NCI-H524 treated with DMSO at 0.1 percent for 48 hours (cell line): ENCODE measurements around the gene IGFBP5.

Experiments used
- DNase-seq: peaks from one replicate; lab custom pipeline; 2025; lab: John Stamatoyannopoulos, UW

Gene IGFBP5

DNA sequence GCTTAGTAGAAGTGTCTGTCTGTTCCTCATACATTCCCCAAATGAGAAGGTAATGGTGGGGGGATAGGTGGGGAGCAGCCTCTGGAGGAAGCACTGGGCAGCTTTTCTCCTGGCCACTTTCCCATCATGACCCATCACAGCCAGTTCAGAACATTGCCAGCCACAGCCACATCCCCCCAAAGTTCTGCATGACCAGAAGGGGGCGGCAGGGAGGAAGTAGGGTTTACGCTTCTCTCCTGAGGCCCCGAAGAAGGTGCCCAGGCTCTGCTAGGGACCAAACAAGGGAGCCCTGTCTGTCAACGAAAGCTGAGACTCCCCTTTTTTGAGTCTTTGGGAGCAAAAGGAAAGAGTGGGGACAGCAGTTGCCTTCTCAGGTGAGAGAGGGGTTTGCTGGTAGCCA, 7.7 kb downstream of the IGFBP5 start:
- no peak for DNase-seq

DNA sequence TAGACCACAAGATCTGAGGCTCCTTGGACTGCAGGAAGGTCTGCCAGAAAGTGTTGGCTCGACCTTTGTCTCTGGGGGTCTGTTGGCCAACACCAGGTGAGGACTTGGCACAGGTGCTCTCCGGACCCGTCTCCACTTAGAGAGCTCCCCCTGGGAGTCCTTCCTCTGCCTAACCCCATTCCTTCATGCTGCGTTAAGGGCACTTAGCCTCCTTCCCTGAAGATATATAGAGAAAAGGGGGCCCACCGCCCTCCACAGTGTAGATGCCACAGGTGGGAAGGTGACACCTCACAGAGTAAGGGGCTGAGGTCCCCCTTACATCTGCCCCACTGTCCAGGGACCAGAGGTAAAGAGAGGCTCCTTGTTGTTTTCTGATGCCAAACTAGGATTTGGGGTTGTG, 8.2 kb downstream of the IGFBP5 start:
- DNase-seq: no peak

DNA sequence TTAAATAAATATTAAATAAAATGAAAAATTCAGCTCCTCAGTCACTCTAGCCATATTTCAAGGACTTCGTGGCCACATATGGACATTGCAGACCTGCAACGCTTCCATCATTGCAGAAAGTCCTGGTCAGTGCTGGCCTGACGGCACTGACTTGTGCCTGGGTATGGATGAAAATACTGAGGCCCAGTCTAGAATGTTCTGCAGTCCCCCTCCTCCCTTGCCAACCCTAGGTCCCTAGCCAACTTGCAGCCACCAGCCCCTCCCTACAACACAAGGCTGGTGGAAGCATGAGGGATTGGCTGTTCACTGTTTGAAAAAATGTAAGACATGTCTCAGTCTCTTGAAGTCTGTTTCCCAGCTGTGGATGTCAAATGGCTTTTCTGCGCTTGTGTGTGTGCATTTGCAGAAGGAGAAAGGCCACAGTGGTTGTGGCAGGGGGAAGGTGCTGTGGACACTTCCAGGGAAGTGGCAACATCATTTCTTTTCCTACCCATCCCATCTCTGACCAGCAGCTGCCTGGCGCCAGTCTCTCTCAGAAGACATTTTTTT, 9.9 kb downstream of the IGFBP5 start:
- DNase-seq: no peak

DNA sequence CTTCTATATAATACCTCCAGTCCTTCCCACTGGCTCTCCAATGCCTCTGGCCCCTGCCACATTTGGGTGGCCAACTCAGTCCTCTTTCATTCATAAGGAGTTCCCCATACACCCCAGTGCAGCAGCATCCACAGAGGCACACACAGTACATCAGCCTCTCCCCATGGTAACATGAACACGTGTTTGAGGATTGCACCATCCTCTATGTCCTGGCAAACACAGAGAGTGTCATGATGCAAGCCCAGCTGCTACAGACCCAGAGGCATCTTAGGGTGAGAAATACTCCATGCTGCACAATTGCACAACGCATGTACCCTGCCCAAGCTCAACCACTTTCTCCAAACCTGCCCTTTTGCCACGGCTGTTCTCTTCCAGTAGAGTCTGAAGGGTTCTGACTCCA, 11.5 kb downstream of the IGFBP5 start:
- no peak for DNase-seq

DNA sequence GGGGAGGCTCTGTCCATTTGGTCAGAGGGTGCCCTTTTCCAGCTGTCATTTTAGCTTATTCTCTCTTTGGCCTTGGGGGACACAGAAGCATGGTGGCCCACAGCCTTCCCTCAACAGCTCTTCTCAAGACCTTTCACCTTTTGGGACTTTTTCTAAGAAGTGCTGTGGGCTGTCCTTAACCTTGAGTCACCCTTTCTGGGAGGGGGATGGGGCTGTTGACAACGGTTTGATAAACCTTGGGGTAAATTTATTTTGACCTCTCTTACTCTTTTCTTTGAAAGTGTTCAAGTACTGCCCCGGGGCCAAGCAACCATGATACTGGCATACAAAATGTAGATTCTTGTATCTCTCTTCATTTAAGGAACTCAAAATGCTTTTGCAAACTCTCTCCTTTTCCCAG, 13.7 kb downstream of the IGFBP5 start:
- DNase-seq: no peak

DNA sequence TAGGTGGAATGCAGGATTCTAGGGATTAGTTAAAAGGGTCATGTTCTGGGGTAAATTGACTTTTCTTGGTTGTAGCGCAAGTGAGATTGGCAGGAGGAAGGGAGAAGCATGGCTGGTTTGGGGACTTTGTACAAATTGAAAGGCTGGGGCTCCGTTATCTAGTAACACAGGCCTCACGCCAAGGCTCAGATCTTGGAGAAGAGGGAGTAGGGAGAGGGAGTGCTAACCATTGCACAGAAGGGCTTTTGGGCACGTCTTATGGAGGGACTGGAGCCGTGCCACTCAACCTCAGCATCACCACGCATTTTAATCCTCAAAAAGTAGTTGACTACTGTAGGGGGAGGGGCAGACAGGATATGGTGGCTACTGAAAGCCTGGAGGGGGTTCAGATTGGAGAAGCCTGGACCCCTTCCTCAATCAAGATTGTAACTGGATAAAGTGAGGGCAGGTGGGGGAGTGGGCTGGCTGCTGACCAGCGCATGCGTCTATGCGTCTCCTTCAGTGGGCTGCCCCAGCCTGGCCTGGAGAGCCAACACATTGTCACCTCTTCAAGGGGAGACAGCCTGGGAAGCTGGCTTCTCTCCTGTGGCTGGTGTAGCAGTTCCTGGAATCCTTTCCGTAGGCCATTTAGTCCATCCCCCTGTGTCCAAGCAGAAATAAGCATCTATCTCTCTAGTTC, 14.3 kb downstream of the IGFBP5 start:
- no peak for DNase-seq

DNA sequence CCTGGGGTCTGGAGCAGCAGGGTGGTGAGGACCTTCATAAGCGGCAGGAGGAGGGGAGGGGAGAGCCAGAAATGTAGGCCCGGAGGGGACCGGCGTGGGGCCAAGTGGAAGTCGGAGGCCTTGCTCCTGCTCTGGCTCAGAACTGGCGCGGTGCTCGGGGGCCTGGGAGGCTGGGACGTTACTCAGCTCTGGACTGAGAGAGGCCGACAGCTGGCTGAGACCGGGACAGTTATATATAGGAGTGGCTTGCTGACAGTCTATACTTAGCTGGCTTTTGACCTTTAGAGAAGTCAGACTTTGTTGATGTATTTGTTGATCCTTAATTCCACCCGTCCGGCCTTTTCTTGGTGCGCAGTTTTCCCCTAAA, 15.7 kb downstream of the IGFBP5 start:
- DNase-seq: no peak

DNA sequence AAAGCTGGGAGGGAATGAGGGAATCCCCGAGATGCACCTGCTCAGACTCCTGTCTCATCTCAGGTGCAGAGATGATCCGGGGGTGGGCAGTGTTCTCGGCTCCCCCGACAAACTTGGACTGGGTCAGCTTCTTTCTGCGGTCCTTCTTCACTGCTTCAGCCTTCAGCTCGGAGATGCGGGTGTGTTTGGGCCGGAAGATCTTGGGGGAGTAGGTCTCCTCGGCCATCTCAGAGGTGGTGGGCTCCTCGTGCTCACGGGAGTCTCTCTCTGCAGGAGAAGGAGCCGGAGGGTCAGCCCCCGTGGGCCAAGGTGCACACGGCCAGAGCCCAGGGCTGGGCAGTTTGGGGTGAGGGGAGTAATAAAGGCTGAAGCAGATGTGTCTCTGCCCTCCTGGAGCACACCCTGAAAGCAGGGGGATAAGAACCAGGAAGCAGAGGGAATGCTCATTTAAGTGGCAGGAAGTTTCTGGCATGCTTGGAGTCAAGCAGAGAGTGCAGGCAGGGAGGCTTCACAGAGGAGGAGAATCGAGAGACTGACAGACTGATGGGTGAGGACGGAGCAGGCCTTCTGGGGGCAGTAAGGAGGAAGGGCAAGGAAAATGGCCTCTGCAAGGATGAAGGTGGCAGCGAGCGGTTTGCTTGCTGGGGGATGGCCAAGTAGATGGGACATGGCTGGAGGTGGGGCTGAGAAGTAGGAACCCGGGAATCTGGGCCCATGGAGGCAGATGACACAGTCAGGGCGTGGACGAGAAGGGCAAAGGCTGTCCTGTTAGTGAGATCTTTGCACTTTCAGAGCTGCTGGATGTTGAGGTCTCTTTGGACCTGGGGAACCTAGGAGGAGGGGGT, 16.3 kb downstream of the IGFBP5 start:
- no peak for DNase-seq

DNA sequence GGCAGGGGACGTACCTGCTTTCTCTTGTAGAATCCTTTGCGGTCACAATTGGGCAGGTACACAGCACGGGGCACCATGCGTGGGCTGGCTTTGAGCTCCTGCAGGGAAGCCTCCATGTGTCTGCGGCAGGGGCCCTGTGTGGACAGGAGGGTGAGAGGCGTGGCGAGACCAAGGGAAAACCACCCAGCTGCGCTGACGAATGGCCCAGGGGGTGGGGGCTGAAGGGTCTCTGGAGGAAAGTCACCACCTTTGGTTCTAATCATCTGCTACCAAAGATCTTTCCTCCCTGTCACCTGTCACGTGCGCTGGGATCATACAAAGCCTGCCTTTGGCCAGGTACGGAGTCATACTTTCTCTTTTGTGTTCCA, 17.3 kb downstream of the IGFBP5 start:
- DNase-seq: no peak

DNA sequence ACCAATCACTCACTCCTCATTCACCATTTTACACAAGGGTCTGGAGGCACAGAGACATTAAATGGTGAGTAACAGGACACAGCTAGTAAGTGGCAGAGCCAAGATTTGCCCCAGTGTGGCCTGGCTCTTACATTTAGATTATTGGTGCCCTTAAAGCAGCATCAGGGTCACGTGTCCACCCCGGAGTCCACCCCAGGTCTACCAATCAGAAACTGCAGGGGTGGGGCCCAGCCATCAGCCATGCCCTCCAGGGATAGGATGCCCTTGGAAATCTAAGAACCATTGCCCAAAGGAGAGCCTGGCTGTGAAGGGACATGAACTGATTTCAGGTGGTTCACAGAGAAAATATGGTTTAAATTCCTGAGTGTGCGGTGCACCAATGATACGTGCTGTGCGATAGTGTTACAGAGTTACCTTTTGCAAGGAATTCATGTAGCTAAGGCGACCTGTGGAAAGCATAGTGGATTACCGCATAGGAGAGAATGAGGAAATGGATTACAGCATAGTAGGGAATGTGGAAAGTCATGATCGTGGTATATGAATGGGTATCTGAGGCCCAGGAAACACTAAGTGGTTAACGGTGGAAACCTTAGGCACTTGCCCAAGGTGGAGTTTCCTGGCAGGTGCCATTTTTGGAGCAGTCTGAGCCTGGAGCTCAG, 17.8 kb downstream of the IGFBP5 start:
- no peak for DNase-seq

DNA sequence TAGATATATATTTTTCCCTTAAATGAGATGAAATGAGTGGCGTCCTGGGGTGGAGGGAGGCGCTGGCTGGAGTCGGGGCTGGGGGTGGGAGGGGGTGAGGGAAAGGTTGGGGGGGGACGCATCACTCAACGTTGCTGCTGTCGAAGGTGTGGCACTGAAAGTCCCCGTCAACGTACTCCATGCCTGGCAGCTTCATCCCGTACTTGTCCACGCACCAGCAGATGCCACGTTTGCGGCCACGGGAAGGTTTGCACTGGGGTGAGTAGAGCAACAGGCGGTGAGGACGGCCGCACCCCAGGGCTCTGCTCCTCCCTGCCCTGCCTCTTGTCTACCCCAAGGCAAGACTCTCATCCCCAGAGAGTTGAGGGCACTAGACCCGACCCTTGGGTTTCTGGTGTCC, 18.7 kb downstream of the IGFBP5 start:
- no peak for DNase-seq

DNA sequence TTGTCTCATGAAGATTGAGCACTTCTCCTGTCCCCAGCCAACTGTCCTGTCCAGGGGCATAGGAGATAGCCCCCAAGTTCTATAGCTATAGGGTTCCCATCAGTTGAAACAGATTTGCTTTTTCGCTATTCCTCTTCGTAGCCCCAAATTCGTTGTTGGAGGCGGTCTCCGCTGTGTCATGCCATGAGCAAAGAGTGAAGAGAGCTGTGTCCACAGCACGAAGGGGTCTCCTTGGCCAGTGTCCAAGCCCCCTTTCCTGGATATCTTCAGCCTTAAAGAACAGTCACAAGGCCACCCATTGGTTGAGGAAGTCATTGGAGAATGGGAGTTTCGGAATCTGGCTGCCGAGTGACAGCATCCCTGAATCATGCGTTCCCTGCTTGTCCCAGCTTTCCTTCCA, 21.0 kb downstream of the IGFBP5 start:
- no peak for DNase-seq

DNA sequence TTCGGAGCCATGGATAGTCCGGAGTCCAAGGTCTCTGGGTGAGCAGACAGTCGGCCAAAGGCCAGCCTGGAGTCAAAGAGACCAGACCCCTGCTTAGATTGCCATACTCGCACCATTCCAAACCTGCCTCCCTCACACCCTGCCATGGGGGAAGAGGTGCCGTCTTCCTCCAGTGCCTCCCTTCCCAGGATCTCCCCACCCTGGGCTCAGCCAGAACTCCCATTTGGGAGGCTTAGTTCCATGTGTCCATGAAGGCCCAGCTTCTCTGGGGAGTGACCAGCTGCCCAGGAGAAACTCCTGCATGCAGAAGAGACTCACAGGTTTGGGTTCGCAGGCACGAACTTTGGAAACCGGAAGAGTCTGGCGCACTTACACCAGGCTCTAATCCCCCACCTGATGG, 21.7 kb downstream of the IGFBP5 start:
- no peak for DNase-seq

DNA sequence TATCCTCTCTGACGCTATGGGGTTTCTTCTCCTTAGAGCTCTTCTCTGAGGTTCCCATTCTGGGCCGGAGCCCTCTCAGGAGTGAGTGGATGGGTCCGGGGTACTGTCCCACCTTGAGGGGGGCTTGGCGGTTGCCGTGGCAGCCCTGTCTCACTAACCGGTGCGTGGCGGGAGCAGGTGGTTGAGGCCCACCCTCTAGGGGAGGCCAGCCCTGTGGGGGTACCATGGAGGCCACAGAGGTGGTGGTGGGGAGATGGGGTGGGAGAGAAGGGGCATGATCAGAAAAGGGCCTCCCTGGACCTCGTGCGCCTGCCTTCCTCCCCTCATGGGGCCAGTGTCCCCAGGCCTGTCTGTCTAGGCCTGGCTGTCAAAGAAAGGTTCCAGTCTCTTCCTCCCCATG, 22.3 kb downstream of the IGFBP5 start:
- DNase-seq: no peak

DNA sequence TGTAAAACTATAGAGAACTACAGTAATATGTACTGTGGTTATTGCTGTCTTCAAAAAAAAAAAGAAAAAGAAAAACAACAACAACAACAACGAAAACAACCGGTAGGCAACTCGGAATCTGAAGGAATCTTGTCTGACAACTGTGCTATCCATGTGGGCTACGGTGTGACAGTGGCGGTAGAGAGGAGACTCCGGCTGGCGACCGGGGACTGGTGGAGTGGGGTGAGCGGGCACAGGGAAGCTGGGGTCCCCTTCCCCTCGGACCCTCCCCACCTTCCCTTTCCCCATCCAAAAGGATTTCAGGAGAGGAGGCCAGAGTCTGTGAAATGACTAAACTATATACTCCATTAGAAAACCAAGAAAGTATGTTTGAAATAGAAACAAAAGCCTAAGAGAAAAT, 22.9 kb downstream of the IGFBP5 start:
- DNase-seq: no peak

DNA sequence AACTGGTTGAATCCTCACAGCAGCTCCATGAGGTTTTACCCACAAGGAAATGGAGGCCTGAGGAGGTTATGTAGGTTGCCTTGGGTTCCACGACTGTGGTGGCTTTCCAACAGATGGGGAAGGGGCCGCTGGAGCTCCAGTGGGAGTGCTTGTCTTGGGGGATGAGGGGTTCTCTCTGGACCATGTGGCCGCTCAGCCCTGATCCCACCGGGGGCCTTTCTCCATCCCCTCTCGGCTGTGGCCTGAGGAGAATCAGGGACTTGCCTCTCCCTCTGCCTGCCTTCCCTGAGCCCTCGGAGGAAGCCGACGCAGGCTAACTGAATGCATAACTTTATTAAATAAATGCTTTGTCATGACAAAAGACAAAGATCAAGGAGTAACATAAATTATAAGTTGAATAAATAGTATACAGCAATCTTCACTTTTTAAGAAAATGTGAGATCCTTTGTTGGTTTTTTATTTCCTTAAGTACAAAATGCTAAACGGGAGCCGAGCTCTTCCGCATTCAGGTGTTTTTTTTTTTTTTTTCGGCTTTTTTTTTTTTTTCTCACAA, 23.5 kb downstream of the IGFBP5 start:
- no peak for DNase-seq

DNA sequence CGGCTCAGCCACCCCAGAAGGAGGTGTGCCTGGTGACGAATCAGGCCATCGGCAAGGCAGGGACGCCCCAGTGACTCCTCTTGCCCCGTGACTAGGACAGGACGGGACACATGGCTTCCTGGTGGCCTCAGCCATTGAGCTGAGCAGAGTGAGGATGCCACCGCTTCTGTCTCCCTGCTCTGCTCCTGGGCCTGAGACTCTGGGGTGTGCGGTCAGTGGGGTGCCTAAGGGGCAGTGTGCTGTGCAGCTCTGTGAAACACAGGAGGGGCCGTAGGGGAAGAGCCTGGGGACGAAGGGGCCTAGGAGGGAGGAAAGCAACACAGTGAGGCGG, 24.3 kb downstream of the IGFBP5 start:
- DNase-seq: no peak

DNA sequence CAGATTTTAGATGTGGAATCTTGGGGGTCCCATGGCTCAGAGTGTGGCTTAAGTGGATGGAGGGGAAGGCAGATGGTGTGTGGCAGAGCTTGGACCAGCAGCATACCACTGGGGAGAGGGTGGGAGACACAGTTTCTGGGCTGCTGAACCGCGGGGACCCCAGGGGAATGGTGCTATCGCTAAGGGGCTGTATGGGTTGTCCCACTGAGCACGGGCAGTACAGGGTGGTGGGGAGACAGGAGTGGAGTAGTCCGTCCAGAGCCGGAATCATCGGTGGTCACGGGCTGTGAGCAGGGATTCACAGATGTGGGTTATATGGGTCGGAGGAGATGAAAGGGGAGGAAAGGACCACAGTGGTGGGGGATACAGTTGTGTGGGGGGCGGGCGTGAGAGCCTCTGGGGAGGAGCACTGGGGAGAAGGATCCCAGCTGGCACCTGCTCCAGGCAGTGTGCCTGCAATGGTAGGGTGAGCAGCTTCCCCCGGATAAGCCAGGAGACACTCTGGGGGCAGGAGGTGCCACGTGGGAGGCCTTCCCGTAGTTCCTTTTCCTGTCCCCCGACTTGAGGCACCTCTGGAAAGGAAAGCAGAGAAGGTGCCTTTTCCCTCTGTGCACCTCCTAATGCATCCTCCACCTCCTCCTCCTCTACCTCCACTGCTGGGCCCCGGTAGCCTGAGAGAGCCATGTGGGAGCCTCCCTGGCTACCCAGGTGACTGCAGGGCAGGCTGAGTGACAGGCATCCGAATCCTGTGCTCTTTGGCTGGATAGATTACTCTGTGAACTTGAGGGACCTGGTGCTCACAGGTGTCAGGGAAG, 24.9 kb downstream of the IGFBP5 start:
- no peak for DNase-seq

DNA sequence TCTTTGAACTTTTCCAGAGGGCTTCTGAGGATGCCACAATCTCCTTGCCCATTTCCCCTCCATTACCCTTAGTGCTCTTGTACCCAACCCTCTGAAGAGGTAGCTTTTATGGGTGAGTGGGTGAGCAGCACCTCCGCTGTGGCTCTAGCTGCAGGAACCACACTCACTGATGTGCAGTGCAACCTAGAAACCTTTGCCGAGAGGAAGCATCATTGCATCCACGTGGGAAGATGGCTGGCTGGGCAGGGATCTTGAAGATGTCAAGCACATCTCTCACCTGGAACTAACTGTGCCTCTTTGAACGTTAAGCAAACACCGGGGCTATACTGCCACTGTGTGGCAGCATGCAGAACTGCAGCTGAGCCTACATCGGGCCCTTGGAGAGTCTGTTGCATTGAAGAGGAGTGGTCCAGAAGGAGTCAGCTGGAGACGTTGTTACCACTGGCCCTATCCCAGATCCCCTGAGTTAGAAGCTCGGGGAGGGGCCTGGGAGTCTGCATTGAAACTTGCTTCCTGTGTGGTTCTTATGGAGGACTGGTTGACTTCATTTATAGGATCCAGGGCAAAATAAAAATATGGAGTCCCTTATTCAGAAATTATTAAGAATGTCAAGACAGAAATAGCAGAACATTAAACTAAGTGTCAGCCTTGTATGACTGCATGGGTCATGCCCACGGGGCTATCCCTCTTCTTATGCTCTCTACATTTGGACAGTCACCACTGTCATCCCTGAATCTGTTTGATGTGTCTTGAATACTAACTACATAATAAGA, 28.7 kb downstream of the IGFBP5 start:
- DNase-seq: peak; percentile 2

DNA sequence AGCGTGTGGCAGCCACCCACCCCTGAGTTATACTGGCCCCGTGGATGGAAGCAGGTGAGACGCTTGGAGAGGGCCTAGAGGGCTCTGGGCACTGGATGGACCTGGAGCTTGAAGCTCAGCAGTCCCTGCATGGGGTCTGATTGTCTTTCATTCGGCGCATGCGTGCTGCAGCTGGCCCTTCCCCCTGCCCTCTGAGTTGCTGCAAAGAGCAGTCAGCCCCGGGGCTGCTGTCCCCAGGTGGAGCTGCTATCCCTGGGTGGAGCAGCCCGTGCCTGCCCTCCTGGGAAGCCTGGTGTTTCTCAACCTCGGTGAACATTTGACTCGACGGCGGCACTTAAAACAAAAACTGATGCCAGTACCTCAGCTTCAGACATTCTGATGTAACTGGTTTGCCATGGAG, 29.6 kb downstream of the IGFBP5 start:
- no peak for DNase-seq

DNA sequence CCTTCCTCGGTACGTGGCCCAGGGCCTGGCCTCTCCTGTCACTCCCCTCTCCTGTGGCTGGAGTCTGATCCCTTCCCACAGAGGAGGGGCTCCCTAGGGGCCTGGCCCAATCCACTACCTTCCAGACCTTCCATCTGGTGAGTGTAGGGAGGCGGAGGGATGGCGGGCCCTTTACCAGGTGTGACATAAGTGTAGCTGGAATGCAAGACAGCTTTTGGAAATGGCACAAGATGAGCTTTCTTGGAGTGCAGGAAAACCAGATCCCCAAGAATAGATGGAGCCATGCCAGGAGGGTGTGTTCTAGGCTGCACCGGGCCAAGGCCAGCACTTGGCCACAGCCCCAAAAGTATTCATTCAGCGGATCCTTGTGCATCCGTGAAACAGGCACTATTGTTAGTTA, 30.1 kb downstream of the IGFBP5 start:
- peak; percentile 67 for DNase-seq
